Measurements from ENCODE around the gene AVL9.

GRCh38 chr7:32513210-32513609 lies 17.9 kb downstream of the AVL9 start:
- TF ChIP-seq GATA2 (IDR thresholded peaks at IDR 0.05; ENCODE audit: low read depth, low read length) (no peak), GATA3 (IDR thresholded peaks at IDR 0.05; ENCODE audit: low read depth, low read length) (no peak)

Data from SH-SY5Y (cell line).